ENCODE results near the gene APPBP2.
"Not testable (repeated sequence)": the region's sequence is repeated elsewhere in the genome, so short reads cannot be mapped to it uniquely, and the experiment has no call there.

APPBP2 gene, protein sequence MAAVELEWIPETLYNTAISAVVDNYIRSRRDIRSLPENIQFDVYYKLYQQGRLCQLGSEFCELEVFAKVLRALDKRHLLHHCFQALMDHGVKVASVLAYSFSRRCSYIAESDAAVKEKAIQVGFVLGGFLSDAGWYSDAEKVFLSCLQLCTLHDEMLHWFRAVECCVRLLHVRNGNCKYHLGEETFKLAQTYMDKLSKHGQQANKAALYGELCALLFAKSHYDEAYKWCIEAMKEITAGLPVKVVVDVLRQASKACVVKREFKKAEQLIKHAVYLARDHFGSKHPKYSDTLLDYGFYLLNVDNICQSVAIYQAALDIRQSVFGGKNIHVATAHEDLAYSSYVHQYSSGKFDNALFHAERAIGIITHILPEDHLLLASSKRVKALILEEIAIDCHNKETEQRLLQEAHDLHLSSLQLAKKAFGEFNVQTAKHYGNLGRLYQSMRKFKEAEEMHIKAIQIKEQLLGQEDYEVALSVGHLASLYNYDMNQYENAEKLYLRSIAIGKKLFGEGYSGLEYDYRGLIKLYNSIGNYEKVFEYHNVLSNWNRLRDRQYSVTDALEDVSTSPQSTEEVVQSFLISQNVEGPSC

DNA sequence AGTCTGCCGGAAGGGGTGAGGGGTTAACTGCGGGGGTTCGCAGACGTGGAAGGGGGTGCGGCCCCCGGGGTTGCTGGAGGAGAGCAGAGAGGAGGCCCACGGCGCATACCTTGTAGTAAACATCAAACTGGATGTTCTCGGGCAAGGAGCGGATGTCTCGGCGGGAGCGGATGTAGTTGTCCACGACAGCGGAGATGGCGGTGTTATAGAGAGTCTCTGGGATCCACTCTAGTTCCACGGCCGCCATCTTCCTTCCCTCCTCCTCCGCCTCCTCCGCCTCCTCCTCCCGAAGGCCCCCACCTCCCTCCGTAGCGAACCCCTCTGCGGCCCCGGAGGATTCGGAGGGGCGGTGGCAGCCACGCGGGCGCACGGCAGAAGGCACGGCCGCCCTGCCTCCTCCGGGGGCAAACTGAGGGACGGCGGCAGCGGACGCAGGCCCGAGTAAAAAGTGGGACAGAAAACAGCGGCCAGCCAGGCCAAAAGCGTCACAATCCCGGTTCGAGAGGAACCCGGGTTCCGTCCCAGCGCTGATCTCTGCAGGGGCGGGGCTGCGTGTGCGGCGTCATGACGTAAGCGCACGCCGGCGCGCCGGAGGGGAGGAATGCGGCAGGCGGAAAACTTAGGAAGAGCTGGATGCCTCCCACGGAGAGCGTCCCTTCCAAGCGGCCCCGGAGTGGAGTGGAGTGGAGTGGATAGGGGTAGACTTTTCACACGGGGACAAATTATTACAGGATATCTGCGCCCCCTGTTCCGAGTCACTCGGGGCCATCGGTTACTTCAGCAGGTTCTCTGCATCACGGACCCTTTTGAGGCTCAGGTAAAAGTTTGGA is at the start of gene APPBP2:
Gene APPBP2 (minus strand): TSS at position 558 of the 830 bp plus-strand sequence. CDS start 311 bp downstream, at position 247.
- peak; percentile 88 for DNase-seq

DNA sequence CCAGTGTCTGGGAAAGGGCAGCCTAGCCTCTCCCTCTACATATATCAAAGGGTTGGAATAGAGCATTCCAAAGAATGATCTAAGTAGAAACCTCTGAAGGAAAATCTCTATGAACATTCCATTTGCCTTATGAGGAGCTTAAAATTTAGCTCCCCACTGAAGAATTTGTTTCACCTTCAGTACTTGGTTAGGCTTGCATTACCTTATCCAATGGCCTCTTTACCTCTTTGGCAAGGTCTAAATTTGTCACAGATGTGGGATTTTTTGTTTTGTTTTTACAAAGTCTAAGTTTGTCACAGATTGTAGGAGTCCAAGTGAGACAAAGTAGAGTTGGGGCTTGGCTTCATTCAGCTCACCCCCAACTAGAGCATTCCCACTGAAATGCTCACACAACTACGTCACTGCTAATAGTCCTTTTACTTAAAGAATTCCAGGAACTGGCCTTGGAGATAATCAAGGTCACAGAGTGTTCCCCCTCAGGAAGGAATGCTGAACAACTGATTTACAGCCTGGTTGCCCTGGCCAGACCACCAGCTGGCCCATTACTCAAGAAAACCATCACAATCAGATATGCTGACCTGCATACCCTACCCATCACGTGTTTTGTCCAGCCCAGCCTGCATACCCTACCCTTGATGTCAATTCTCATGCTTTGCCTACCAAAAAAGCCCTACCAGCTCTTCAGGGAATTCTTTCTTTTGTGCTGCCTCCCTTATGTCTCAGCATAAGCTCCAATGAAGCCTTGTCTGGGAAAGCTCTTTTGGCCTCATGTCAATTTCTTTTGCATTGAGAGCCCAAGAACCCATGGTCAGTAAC is 47.4 kb upstream of the APPBP2 start:
- DNase-seq = no peak

DNA sequence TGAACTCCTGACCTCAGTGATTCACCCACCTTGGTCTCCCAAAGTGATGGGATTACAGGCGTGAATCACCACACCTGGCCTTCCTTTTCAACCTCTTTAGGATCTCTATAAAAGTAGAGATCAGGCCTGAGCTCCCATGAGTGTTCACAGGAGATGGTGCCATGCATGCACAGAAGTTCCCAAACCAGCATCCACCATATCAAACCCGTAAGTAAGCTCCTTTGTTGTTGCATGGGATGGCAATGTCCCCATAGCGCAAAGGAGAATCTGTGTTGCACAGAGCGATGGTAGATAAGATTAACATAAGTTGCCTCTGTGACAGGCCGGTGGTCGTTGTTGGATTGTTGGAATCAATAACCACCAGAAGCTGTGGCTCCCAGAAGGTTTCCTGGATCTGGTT is 39.2 kb upstream of the APPBP2 start:
- DNase-seq = no peak

DNA sequence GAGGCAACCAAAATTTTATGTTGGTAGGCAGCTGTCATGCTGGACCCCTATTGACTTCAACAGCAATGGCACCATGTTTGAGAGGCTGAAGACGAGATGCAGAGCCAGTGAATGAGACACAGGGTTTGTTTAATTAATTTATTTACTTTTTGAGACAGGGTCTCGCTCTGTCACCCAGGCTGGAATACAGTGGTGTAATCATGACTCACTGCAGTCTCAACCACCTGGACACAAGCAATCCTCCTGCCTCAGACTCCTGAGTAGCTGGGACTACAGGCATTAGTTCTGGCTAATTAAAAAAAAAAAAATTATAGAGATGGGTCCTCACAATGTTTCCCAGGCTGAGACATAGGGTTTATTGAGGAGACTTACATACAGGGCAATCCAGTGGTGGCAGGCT is 37.7 kb upstream of the APPBP2 start:
- peak; percentile 11 for DNase-seq

DNA sequence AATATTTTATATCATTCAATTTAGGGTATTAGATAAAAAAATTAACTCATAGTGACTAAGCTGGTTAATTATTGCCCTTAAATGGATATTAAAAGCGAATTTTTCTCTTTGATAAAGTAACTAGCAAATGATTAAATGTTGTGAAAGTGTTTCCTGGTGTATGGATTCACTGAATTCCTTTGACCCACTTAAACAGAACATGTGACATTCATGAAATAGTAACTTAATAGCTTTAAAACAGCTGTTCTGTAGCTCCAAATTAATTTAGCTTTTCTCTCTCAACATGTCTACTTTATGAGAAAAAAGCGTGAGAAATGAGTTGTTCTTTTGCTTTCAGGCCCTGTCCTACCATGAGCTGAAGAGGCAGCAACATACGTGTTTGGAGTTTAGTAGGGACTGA is 36.4 kb upstream of the APPBP2 start:
- no peak for DNase-seq

DNA sequence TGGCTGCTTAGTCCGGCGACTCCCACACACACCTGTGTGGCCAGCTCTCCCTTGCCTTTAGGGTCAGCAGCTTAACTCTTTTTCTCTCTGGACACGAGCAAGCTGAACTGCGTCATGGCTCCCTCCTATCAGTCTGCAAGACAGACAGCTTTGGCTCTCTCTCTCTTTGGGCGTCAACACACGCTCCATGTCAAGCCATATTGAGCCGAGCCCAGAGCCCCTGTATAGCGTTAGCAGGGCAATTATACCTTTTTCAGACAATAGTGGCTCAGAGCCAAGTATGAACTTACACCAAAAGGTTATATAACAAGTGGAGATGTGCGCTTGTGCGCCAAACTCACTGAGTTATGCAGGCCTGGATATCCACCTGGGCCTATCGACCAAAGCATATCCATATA is 34.8 kb upstream of the APPBP2 start:
- no peak for DNase-seq

DNA sequence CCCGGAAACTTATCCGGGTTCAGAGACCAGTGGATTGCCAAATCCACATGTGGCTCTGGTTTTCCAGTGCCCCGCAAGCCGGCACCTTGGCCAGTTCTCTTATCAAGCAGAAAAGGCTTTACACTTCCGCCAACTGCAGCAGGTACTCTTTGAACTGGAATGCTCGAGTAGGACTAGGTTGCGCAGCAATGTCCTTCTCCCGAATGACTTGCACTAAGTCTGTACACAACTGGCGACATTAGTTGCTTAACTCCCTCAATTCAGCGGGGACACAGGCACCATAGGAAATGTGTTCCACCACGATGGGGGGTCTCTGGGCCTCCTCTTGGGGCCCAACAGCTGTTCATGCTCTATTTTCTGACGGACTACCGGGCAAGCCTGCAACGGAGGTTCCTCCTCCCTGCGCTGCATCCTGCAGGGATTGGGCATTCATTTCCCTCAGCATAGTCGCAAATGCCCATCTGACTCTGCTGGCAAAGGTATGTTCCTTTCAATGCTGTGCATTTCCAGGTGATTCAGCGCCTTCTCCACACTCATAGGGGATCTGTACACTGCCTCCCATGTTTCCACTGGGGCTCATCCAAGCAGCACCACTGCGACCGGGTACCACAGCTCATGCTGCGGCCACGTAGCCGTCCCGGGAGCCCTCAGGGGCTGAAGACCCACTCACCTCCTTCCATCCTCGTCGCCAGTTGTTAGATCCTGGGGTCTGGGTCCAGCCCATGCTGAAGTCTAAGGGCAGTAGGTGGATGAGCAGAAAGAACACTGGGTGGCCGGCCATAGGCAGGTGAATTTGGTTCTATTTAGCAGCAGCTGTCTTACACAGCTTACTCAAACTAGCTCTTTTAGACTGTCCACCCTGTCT is 34.2 kb upstream of the APPBP2 start:
- DNase-seq = no peak

DNA sequence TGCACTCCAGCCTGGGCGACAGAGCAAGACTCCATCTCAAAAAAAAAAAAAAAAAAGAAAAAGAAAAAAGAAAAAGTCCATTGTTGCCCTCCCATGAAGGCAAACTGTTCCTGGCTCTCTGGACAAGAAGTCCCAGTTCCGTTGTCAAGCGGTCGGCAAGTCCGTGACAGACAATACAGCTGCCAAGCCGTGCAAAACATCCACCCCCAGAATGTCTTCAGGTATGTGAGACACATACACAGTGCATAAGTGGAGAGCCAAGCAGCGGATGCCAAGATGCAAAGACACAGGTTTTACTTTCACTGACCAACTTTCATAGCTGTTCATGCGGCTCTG is 33.6 kb upstream of the APPBP2 start:
- no peak for DNase-seq

DNA sequence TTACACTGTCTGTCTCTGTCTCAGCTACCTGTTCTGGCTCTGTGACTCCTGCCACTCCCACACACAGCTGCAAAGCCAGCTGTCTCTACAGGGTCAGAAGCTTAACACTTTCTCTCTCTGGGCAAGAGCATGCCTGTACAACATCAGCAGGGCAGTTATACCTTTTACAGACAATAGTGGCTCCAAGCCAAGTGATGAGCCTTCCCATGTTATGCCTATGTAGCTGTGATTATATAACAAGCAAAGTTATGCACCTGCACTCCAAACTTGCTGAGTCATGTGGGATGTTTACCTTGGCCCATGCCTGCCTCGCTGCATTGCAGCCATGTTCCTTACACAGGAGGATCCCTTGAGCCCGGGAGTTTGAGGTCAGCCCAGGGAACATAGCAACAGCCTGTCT is 31.8 kb upstream of the APPBP2 start:
- no peak for DNase-seq

DNA sequence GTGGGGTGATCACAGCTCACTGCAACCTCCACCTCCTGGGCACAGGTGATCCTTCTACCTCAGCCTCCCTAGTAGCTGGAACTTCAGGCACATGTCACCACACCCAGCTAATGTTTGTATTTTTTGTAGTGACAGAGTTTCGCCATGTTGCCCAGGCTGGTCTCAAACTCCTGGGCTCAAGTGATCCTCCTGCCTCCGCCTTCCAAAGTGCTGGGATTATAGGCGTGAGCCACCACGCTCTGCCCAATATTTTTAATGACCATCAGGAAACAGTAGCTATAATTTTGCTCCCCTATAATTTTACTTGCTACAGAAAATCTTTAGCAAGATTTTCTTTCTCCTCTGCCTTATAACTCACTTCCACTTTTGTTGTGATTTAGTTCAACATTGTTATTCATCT is 29.7 kb upstream of the APPBP2 start:
- no peak for DNase-seq

DNA sequence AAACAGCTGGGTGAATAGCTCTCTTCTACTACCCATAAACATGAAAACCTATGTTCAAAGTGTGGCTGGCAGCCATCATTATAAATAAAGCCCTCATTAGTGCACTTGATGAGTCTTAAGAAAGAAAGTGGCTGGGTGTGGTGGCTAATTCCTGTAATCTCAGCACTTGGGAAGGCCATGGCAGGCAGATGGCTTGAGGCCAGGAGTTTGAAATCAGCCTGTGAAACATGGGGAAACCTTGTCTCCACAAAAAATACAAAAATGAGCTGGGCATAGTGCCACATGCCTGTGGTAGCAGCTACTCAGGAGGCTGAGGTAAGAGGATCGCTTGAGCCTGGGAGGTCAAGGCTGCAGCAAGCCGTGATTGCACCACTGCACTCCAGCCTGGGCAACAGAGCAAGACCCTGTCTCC is 28.3 kb upstream of the APPBP2 start:
- DNase-seq = no peak

DNA sequence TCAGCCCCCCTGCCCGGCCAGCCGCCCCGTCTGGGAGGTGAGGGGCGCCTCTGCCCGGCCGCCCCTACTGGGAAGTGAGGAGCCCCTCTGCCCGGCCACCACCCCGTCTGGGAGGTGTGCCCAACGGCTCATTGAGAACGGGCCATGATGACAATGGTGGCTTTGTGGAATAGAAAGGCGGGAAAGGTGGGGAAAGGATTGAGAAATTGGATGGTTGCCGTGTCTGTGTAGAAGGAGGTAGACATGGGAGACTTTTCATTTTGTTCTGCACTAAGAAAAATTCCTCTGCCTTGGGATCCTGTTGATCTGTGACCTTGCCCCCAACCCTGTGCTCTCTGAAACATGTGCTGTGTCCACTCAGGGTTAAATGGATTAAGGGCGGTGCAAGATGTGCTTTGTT is 26.2 kb upstream of the APPBP2 start:
- DNase-seq = not testable (repeated sequence)

DNA sequence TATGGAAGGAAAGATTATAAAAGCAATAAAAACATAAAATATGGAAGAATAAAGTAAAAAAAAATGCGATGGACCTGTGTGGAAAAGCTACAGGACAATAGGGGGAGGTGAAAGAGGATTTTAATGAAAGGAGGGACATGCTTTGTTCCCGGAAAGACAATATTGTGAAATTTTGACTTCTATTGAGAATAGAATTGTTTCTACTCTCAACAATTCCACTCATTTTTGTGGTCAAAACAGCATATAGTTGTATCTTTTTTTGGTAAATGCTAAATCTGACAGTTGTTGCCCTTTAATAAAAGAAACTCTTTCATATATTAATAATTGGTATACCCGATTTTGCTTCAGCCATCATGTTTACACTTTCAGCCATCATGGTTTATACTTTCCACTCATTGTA is 22.9 kb upstream of the APPBP2 start:
- no peak for DNase-seq

DNA sequence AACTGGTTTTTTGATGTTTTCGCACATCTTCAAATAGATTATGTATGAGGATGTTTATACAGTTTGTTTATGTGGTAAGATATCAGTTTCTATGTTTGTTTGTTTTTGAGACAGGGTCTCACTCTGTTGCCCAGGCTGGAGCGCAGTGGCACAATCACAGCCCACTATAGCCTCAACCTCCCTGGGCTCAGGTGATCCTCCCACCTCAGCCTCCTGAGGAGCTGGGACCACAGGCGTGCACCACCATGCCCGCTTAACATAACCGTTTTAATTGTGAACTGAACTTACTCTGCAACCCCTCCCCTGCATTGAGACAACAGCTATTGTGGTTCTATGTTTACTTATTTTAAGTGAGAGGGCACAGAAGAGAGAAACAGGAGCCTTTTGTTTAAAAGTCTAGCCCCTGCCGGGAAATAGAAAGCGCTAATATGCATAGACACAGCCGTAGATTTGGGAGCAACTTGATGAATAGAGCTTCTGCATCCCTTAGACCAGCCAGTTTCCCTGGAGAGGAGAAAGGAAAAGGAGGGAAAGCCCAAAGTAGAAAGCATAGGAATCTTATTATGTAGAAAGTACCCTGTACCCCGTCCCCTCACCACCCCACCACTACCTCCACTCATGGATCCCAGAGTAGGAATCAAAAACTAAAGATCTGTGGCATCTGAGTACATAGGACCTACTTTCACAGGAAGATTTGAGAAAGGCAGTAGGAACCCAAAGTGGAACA is 19.6 kb upstream of the APPBP2 start:
- no peak for DNase-seq

DNA sequence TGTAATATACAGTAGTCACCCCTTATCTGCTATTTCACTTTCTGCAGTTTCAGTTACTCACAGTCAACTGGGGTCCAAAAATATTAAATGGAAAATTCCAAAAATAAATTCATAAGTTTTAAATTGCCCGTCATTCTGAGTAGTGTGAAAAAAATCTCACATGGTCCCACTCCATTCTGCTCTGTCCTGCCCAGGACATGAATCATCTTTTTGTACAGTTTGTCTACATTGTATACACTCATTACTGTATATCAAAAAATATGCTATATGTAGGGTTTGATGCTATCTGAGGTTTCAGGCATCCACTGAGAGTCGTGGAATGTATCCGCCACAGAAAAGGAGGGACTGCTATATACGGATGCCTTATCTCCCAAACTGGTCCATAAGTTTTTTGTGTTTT is 16.0 kb upstream of the APPBP2 start:
- no peak for DNase-seq

DNA sequence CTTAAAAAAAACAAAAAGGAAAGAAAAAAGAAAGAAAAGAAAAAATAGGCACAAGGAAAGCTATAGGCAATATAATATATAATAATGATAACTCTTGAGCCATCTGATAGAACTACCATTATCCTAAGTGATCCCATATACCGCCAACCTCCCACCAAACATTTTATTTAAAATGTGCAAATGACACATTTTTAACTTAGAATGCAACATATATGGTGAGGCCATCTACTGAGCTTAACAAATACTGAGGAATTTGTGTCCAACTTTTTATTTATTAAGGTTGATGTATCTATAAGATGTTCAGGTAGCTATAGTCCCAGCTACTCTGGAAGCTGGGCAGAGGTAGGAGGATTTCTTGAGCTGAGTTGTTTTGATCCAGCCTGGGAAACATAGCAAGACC is 14.4 kb upstream of the APPBP2 start:
- DNase-seq = no peak

DNA sequence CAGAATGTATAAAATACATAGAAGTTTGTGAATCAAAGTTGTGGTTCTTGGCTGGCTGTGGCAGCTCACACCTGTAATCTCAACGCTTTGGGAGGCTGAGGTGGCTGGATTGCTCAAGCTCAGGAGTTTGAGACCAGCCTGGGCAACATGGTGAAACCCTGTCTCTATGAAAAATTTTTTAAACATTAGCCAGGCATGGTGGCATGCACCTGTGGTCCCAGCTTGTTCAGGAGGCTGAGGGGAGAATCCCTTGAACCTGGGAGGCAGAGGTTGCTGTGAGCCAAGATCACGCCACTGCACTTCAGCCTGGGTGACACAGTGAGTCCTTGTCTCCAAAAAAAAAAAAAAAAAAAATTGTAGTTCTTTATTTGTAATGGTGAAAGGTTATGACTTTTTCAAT is 13.8 kb upstream of the APPBP2 start:
- DNase-seq = no peak

DNA sequence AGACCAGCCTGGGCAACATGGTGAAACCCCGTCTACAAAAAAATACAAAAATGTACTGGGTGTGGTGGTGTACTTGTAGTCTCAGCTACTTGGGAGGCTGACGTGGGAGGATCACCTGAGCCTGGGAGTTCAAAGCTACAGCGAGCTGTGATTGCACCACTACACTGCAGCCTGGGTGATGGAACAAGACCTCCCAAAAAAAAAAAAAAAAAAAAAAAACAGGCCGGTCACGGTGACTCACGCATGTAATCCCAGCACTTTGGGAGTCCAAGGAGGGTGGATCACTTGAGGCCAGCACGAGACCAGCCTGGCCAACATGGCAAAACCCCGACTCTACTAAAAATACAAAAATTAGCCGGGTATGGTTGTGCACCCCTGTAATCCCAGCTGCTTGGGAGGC is 12.7 kb upstream of the APPBP2 start:
- no peak for DNase-seq

DNA sequence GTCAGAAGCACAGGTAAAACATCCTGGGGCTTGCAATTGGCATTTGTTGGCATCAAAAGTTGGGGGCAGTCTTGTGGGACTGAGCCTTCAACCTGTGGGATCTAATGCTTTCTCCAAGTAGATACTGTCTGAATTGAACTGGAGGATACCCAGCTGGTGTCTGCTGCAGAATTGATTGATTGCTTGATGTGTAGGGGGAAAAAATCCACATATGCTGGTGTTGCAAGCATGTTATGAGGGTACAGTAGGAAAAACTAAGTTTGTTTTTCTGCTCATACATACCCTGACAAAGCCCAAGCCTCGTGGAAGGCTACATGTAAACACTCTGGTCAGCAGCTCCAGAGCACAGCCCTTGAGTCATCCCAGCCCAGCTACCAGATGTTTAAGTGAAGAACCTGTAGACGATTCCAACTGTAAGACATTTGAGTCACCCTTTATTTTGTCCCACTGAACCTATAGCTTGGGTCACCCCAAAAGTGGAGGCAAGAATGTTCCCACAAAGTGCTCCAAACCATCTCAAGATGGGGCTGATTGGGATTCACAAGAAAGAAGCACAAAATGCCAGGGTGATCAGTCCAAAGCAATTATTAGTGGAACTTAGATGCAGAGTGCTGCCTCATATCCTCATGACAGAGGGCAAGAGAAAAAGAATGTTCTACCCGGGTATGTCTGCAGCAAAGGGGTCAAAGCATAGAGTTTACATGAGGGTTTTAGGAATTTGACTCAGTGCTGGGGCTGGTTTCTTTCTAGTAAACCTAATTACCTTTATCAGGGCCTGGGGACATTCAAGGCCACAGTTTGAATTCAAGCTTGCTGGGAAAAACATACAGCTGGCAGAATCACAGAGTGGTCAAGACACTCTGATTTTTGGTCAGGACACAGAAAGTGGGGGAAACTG is 9.6 kb upstream of the APPBP2 start:
- no peak for DNase-seq

DNA sequence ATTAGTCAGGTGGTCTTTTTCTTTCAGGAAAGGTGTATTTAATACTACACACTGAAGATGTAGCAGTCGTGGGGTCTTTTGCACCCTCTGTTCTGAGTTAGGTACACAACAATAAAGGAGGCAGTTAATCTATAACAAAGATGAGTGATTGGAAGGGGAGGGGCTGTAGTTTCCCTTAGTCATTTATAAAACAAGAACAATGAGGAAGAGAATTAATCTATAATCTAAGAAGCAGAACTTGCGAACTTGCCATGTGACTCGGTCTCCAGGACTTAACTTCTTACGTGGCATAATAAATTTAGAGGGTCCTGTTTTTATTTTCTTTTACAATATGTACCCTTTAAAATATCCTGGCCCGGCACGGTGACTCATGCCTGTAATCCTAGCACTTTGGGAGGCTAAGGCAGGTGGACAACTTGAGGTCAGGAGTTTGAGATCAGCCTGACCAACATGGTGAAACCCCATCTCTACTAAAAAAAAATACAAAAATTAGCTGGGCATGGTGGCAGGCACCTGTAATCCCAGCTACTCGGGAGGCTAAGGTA is 8.6 kb upstream of the APPBP2 start:
- no peak for DNase-seq

Measured in NCI-H510A treated with DMSO at 0.1 percent for 48 hours (cell line).